T47D (cell line): ENCODE data around the gene LSM6.

Experiments used
- DNase-seq, 2 experiments: peaks; one replicate each; pipeline versions ENCODE4 v3.0.0 to v3.0.0-alpha.2; 2011 to 2012; ENCODE audit warnings: low read depth in 1 of 2, low spot score in 1 of 2
- JUND ChIP-seq: IDR thresholded peaks from 2 replicates; pipeline ENCODE4 v1.6.1; 2012; ENCODE audit warnings: low read depth
- in situ Hi-C: cut with HindIII; loops from 2 replicates; pipeline ENCODE4 v1.10.0; 2016; ENCODE audit warnings: low sequenced_read_pairs, low pct_unique_long_range_greater_than_20kb

LSM6 gene

GRCh38 chr4:146161243-146161642, 14.3 kb upstream of the LSM6 start:
- no peak for DNase-seq

DNA sequence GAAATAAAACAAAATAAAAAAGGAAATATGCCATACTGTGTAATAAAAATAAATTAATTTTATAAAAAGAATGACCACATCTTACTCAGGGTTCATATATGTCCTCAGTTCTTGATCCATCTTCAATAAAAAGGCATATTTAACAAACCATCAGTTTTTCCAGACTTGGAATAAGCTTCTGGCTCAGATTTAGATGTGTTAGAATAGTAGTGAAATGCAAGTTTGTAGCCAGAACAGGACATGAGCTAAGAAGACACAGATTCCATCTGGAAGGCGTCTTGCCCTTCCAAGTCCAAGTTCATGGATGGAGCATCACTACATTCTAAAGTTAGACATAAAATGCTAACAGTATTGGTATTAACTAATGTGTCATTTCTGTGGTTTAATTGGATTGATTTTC, 10.3 kb upstream of the LSM6 start:
- in situ Hi-C loops = no loop called here
- no peak for DNase-seq
- no peak for TF ChIP-seq JUND

More at GRCh38 chr4:146161243-146161642, 14.3 kb upstream of the LSM6 start:
- no peak for TF ChIP-seq JUND
- in situ Hi-C loops = no loop called here

DNA sequence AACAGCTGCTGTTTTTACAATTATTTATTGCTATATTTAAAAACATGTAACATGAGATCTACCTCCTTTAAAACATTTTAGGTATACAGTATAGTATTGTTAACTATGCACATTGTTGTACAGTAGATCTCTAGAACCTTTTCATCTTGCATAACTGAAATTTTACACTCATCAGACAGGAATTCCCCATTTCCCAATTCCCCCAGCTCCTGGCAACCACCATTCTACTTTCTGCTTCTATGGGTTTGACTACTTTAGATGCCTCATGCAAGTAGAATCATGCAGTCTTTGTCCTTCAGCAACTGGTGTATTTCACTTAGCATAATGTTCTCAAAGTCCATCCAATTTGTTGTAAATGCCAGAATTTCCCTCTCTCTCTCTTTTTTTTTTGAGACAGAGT, 9.7 kb upstream of the LSM6 start:
- in situ Hi-C loops = no loop called here
- no peak for TF ChIP-seq JUND
- DNase-seq = no peak

- no peak for TF ChIP-seq JUND
- no peak for DNase-seq
- in situ Hi-C loops = no loop called here
Measured at GRCh38 chr4:146170149-146170548, 5.4 kb upstream of the LSM6 start.

GRCh38 chr4:146176891-146177290, 1.4 kb downstream of the LSM6 start:
- TF ChIP-seq JUND = no peak
- no peak for DNase-seq
- in situ Hi-C loops = no loop called here

DNA sequence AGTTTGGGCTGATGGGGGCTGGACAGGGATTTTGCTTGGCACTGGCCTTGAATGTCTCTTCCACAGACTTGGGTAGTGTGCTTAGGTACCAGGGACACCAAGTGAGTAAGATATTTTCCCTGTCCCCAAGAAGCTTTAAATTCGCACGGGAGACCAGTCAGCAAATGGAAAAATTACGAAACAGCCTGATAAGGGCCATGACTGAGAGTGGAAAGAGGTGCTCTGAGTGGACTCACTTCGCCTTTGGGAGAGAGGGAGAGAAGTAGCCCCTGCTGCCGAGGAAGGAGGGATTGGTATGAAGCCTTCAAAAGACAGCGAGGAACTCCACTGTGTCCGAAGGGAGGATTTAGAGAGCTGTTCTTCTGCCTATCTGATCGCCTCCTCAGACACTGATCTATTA, 2.6 kb downstream of the LSM6 start:
- in situ Hi-C loops = no loop called here
- no peak for TF ChIP-seq JUND
- DNase-seq = no peak

GRCh38 chr4:146179784-146180370, 4.4 kb downstream of the LSM6 start:
- no peak for TF ChIP-seq JUND
- DNase-seq = no peak
- in situ Hi-C loops = no loop called here

- no peak for TF ChIP-seq JUND
- DNase-seq = no peak
- in situ Hi-C loops = no loop called here
Measured at GRCh38 chr4:146182443-146182842, 6.9 kb downstream of the LSM6 start.

DNA sequence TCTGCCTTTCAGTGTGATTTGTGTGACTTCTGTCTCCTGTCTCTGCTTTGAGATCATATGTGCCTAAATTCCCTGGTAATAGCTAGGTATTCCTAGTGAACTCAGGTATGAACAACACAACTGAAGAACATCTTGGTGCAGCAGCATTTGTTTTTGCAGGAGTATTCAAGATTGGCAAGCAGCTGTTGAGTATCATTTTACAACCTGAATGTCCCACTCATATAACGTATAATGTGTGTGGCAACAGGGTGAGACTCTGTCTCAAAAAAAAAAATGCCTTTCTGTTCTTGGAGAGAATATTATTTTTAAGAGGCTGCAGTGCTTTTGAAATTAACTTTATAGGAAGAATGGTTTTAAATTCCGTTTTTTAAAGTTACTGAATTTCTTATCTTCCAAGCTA, 7.7 kb downstream of the LSM6 start:
- no peak for TF ChIP-seq JUND
- in situ Hi-C loops = no loop called here
- no peak for DNase-seq

GRCh38 chr4:146186041-146186440, 10.5 kb downstream of the LSM6 start:
- DNase-seq = no peak
- in situ Hi-C loops = no loop called here
- no peak for TF ChIP-seq JUND

DNA sequence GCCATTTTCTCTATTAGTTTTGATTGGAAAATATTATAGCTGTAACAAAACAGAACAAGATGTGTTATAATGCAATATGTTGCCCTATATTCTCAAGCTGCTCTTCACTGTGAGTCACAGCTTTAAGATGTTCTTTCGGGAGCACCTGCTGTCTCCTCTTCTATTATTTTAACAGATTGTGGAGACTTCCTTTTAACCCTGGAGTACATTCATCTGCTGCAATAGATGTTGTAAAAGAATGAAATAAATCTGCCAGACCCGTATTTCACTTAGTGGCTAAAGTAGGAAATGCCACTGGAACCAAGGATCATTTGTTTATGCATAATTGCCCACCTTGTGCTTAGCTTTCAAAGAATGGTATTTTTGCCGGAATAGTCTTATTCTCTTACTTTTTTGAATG, 11.1 kb downstream of the LSM6 start:
- no peak for TF ChIP-seq JUND
- no peak for DNase-seq
- in situ Hi-C loops = no loop called here

- TF ChIP-seq JUND = no peak
- DNase-seq = no peak
- in situ Hi-C loops = no loop called here
Measured at GRCh38 chr4:146190456-146190855, 14.9 kb downstream of the LSM6 start.

DNA sequence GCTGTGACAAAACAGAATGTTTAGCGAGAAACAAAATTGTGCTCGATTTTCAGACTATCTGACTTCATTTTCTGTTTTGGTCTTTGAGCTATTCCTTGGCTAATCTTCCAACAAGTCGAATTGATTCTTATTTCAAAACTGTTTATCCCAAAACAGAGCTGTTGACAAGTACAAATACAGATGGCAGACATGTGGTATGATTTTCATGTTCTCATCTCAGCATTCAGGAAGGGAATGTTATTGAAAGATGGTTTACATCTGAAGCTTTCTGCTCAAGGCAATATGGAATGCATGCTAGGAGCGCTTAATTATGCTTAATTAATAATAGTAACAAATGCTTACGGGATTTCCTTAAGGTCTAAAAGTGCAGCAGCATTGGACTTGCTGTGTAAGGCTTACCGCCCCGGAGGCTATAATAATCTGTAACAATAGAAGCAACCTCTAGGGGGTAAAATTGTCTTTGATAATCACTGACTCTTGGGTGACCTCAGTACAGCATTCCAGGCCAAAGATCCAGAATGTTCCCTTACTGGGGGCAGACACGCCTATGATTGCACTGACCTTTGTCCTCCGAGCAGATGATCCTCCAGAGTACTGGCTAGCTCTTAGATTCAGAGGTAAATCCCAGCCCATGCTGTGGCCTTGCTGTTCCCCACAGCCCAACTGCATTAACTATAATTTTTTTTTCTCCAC, 16.4 kb downstream of the LSM6 start:
- no peak for TF ChIP-seq JUND
- in situ Hi-C loops = no loop called here
- no peak for DNase-seq

GRCh38 chr4:146193628-146194027, 18.1 kb downstream of the LSM6 start:
- no peak for DNase-seq
- in situ Hi-C loops = no loop called here
- no peak for TF ChIP-seq JUND
